ENCODE results near the gene MSANTD4.
A peak's percentile ranks its signal among the peaks of the same experiment; 100 is the strongest.
"Not testable (repeated sequence)": the region's sequence is repeated elsewhere in the genome, so short reads cannot be mapped to it uniquely, and the experiment has no call there.

The MSANTD4 gene

GRCh38 chr11:106021967-106022794 lies at the start of gene MSANTD4:
TSS of gene MSANTD4 (minus strand) at chr11:106022240. CDS start at chr11:106010917, 11,323 bp downstream.
- DNase-seq (ENCODE audit: low read depth), result peak; percentile 100

DNA sequence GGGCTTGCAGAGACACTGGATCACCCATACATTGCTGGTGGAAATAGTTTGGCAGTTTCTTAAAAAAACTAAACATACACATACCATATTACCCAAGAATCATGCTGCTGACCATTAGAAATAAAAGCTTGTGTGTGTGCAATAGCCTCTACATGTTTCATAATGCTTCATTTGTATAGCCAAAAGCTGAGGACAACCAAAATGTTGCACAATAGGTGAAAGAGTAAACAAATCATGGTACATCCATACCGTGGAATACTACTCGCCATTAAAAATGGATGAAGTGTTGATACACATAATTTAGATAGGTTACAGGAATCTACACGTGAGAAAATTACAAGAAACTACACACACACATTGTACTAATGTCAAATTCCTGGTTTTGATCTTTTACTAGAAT lies 48.6 kb upstream of the MSANTD4 start:
- no peak for DNase-seq (ENCODE audit: low read depth)

DNA sequence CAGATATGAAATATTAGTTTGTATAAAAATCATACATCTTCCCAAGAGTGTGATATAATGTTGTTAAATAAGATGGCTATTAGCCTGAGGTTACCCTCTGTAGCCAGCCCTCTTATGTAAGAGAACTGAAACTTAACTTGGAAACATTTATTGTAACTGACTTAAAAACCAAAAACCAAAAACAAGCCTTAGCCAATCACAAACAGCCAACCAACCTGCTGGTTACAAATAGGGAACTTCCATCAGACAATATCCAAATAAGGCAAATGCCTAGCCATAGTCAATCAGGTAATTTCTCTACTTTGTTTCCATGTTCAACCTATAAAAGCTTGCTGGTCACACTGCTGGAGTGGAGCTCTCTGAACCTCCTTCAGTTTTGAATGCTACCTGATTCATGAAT lies 41.0 kb upstream of the MSANTD4 start:
- DNase-seq (ENCODE audit: low read depth), result no peak

DNA sequence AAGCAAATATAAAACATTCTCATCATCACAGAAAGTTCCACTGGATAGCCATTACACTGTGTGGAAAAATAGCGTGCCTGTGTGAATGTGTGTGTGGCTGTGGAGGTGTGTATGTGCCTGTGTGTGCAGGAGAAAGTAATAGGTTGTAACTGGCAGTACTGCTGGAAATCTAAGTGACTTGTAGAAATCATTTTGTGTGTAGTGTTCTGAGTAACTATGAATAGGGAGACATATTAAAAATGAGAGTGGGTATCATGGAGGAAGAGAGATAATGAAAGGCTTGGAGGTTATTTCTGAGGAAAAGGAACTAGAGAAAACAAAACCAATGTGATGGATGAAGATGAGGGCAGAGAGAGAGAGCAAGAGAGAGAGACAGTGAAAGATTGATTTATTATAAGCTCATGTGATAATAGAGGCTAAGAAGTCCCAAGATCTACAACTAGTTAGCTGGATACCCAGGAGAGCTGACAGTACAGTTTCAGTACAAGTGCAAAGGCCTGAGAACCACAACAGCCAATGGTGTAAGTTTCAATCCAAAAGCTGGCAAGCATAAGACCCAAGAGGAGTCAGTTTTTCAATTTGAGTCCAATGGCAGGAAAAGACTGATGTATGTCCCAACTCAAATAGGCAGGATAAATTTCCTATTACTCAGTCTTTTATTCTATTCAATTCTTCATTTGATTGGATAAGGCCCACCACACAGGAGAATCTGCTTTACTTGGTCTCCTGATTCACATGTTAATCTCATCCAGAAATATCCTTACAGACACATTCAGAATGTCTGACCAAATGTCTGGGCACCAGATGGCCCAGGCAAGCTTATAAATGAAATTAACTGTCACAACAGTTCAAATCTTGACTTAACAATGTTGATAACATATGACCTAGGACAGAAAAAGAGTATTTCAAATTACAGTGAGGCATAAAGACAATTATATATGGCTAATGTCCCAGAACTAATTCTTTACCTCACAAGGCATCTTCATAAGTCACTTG lies 40.2 kb upstream of the MSANTD4 start:
- DNase-seq (ENCODE audit: low read depth), result no peak

DNA sequence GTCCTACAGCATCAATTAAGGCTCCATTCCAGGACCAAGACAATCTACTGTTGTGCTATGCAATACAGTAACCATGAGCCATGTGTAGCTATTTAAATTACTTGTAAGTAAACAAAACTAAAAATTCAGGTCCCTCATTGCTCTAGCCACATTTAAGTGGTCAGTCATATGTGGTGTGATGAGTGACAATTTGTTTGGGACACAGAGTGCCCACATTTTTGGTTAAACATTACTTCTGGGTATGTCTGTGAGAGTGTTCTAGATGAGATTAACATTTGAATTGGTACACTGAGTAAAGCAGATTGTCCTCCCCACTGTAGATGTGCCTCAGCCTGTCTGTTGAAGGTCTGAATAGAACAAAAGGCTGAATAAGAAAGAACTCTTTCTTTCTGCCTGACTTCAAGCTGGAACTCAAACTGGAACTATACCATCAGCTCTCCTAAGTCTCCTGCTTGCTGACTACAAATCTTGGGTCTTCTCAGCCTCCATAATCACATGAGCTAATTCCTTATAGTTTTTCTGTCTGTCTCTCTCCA lies 39.3 kb upstream of the MSANTD4 start:
- no peak for DNase-seq (ENCODE audit: low read depth)

DNA sequence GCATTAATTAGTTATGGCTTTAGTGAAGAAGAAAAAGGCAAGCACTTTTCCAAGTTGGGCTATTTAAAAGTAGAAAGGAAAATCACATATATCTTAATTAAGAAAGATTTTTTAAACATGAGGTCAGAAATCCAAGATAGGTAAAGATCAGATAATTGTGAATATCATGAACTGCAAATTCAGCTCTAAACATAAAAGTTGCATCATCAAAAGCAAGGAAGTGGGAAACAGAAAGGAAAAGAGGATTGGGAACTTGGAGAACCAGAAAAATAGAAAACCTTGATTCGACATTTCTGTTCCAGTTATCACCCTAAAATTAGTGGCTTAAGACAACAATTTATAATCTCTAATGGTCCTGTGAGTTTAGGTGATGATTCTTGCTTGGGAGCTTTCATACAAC lies 37.6 kb upstream of the MSANTD4 start:
- DNase-seq (ENCODE audit: low read depth), result no peak

DNA sequence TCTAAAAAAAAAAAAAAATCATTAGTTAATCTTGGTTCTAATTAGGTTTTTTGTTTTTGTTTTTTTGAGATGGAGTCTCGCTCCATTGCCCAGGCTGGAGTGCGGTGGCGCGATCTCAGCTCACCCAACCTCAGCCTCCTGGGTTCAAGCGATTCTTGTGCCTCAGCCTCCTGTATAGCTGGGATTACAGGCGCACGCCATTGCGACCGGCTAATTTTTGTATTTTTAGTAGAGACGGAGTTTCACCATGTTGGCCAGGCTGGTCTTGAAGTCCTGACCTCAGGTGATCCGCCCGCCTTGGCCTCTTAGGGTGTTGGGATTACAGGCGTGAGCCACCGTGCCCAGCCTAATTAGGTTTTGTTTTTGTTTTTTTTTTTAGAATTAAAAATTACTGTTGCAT lies 36.3 kb upstream of the MSANTD4 start:
- not testable (repeated sequence) for DNase-seq (ENCODE audit: low read depth)

GRCh38 chr11:106051103-106051502 lies 29.1 kb upstream of the MSANTD4 start:
- DNase-seq (ENCODE audit: low read depth), result no peak

DNA sequence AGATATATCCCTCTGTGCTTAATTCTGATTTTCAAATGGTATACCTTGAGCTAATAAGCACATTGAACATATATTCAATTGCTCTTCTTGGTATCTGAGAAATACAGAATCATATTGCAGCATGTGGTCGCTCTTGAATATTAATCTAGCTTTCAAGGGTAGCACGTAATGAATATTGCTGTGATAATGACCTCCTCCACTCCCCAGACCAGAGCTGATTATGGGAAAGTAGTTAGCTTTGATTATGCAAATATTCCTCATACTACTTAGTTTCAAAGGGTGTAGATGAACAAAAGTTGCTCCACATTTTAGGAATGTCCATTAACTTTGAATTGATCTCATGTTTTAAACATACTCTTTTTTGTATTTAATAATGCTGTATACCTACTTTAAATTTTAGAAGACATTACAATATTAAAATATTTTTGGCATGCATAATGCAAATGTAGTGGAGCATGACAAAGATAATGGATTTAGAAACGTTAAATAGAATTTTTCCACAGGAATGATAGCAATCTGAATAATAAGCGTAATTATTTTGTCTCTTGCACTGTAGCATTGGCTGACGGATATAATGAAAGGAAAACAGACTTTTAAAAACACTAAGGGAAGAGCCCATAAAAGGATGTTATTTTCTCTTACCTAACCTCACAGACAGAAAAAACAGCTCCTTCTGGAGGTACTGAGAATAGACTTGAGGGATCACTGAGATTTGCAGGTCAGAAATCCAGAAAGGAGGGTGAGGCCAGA lies 27.9 kb upstream of the MSANTD4 start:
- no peak for DNase-seq (ENCODE audit: low read depth)

DNA sequence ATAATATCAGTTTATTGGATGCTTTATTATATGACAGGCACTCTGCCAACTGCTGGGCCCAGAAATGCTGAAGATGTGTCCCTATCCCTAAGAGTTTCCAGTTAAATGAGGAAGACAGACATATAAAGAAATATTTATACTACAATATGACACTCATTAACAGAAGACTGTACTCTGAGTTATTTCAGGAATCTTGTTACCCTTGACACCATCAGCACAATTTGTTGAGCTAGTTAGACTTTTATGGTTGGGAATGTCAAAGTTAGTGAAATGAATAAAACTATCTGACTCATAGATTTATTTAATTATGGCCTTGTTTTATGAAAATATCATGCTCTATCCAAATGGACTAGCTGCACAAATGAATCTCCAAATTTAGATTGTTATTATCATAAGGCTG lies 25.6 kb upstream of the MSANTD4 start:
- DNase-seq (ENCODE audit: low read depth), result peak; percentile 3

DNA sequence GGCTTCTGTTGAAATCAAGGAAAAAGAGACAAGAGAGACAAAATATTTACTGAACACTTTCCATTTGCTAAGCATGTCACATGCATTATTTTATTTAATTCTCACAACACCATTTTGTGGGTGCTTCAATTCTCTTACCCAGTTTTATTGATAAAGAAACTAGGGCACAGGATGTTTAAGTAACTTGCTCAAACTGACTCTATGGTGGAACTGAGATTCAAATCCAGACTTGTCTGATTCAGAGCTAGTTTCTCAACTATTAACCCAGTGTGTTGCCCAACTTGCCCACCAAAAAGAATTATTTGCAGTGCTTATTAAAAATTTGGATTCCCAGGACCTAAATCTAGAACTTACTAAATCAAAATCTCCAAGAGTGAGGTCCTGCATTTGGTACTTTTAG lies 21.5 kb upstream of the MSANTD4 start:
- DNase-seq (ENCODE audit: low read depth), result no peak

DNA sequence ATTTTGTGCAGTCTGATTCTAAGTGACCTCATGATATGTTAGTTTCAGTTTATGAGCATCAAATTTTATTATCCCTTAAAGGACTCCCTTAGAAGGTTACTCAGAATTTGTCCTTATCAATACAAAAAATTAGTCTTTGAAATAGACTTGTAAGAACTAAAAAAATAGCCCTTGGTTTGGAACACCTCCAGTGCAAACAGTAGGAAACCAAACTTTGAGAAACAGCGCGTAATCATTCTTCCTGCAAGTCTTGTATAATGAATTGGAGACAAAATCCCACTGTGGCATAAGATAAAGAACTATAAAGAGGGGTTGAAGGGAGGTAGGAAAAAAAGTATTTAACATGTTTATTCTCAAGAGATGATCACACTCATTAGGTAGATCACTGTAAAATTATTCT lies 10.8 kb upstream of the MSANTD4 start:
- DNase-seq (ENCODE audit: low read depth), result no peak

GRCh38 chr11:106031936-106032335 lies 9.9 kb upstream of the MSANTD4 start:
- no peak for DNase-seq (ENCODE audit: low read depth)

GRCh38 chr11:106031202-106031810 lies 9.3 kb upstream of the MSANTD4 start:
- DNase-seq (ENCODE audit: low read depth), result no peak

DNA sequence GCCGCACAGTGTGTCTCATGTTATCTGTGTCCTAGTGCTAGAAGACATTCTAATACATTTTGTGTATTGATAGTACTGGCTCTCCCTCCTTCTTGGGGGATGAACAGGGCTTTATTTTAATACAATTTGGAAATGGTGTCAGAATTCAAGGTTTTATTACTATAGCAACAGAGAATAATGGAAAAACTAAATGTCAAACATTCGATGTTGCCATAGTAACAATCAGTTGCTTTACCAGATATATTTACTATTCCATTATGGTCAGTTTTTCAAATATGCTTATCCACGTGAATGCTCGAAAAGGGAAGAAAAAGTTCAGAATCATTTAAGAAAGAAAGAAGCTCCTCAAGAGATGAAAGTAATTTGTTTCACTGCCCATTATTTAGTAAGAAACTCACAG lies 8.6 kb upstream of the MSANTD4 start:
- DNase-seq (ENCODE audit: low read depth), result no peak

DNA sequence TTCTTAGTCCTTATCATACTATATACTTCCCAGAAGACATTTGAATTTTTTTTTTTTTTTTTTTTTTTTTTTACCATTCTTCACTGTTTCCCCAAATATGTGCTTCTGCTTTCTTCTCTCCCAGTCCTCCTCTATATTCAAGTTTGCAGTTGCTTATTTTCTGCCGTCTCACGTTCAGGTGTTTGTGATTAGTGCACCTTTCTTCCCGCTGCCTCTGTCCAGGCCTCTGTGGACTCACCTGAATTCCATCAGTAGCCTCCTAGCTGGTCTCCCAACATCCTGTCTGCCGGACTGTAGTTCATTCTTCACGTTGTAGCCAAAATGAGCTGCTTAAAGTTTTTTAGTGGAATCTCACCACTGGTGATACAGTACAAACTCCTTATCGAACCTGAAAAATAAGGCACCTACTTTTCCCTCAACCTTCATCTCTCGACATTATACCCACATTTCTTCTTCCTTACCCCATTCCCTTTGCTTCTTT lies 795 bp upstream of the MSANTD4 start:
- DNase-seq (ENCODE audit: low read depth), result no peak

DNA sequence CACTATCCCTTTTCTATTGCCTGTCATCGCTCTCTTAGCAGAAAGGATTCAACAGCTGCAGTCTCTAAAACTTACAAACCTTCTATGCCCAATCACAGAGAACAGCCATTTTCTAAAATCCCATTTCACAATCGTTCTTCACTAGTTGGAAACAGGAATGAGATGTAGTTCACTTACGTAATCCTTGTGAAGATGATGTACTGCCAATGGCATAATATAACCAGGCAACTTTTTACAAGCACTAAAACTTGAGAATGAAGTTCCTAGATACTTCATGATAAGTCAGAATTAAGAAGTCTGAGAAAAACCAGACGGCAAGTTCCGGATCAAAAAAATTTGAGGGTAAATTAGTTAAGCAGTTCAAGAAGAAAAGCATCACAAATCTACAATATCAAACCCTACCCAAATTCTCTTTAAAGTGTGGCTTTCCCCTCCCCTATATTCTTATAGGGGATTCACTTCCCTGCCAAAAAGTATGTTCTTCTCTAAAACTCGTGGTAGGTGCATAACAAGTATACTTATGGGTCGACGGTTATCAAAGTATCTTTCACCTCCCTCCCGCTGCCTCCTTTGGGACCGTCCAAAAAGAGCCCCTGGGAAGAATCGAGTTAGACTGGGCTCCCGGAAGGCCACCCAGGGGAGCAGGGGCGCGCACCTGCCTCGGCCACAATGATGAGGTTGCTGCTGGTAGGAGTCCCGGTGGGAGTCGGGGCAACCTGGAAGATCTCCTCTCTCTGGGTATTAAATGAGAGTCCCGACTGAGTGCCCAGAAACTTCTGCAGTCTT lies 666 bp downstream of the MSANTD4 start:
- DNase-seq (ENCODE audit: low read depth), result peak; percentile 65

DNA sequence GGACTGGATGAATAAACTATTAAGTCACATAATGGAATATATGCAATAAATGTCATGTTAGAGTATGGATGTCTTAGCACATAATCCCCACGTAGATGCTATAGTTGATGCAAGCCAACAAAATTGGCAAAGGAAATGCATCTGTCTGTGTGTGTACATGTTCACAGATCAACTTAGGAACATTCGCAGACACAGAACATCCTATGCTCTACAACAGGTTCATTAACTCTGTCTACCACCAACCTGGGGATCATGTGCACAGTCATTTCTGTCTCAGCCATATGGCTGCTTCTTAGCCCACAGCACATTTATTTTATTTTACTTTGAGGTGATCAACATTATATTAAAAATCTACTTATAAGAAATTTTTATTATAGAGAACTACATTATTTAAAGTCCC lies 4.9 kb downstream of the MSANTD4 start:
- DNase-seq (ENCODE audit: low read depth), result no peak

DNA sequence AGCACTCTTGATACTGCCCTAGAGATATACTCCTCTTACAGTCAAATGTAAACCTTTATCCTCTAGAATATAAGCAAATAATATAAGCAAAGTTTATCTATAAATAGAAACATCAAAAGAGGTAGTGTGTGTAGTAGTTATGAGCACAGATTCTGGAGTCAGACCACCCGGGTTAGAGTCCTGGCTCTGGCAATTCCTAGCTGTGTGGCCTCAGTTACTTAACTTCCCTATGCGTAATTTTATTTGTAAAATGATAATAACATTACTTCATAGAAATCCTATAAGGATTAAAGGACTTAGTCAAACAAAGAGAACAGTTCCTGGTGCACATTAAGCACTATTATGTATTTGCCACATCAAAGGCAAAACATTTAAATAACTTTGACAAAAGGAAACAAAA lies 7.0 kb downstream of the MSANTD4 start:
- DNase-seq (ENCODE audit: low read depth), result no peak

DNA sequence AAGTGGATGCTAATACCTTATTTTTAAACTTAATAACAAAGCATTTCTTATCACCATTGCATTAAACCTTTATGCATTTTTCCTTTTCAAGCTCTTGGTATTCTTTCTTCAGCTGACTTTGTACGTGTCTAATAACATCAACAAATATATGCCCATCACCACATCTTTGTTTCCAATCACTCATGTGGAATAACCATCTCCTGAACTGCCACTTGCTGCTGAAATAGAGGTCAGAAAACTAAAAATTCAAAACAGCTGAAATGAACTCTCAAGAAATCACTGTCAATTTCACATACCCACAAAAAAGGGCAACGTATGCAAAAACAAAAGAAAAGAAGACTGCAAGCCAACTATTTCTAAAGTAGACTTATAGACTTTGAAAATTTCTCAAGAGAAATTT lies 7.4 kb downstream of the MSANTD4 start:
- no peak for DNase-seq (ENCODE audit: low read depth)

GRCh38 chr11:106014035-106014434 lies 8.0 kb downstream of the MSANTD4 start:
- no peak for DNase-seq (ENCODE audit: low read depth)

Data from EH (cell line).